Aortic smooth muscle cell (primary cell): ENCODE data around the gene BLOC1S5. TPM values are rescaled to one million over a fixed set of nuclear protein-coding genes. Genes with fewer than 3 reads are reported as not detected.

Experiments
- total RNA-seq: library from RNA; depleted of rRNA; stranded (reverse); fragments of >200 nt; gene quantifications from 2 replicates; pipeline ENCODE4 v1.2.3, GENCODE V29; 2014

The BLOC1S5 gene, protein sequence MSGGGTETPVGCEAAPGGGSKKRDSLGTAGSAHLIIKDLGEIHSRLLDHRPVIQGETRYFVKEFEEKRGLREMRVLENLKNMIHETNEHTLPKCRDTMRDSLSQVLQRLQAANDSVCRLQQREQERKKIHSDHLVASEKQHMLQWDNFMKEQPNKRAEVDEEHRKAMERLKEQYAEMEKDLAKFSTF
- total RNA-seq = 22.9 and 28.2 TPM in 2 replicates

DNA sequence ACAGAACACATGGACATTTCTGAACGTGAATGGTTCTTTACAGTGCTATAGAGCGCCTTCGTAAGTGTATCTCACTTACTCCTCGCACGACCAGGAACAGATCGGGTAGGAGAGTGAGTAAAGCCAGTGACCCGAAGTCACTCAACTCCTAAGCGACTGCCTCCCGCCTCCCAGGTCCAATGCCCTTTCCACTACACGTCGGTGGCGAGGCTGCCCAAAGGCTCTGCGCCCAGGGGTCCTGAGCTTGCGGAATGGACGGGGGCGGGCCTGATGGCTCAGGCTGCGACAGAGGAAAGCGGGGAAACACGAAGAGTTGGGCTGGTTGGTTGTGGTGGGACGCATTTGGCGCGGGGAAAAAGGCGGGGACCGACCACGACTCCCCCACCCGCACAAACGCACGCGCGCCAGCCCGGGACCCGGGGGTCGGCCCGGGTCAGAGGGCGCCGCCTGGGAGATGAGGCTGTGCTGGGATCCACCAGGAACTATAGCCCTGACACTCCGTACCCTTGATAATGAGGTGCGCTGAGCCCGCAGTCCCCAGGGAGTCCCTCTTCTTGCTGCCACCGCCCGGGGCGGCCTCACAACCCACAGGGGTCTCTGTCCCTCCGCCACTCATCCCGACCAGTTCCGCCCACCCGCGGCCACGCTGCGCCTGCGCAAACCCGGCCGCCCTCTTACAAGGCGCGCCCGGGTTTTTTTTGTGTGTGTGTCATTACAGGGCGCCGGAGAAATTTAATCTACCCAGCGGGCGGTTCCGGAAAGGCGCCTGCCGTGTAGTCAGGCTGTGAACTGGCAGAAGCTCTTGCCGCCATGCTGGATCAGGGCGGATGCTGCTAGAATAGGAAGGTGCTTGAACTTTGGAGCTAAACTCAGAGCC, at the start of gene BLOC1S5:
Gene BLOC1S5, minus strand, starts transcription at position 629 of the 877 bp plus-strand sequence. Its CDS starts 13 bp downstream, at position 616.

DNA sequence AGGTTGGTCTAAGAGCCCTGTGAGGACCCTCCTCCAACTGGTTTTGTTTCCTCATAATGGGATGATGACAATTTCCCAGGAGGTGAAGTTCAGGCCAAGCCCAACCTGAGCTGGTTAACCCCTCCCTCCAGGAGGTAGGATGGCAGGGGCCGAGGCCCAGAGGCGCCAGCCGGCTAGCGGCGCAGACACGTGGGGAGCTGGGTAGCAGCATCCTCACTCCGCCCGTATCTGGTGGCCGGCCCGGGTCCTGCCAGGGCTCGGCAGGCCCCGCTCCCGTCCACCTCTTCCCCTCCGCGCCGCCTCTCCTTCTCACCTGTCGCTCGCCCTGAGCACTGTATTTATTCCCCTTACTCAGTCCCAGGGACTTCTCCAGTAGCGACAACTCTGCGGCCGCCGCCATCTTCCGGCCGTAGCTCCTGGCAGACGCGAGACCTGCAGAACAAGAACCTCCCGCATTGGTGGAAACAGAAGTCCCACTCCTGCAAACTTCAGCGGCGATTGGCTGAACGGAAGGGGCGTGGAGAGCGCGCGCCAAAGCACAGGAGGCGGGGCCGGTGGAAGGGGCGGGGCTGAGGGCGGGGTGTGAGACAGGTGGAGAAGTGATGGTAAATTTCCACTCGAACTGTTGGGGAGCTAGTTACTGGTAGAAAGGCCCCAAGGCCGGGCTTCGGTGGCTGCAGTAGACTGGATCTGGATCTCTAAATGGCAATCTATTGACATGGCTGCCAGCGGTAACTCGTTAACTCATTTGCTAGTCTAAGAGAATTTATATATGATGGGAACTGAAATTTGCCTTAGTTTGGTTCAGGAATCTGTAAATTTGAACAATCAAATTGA, 38.2 kb upstream of the BLOC1S5 start, which contains the start of gene EEF1E1:
Gene EEF1E1, minus strand, starts transcription at position 427 of the 837 bp plus-strand sequence. Its CDS starts 27 bp downstream, at position 400.

Other genes with a start within 250 kb of the BLOC1S5 start
- 548 and 590 TPM in 2 replicates for gene TXNDC5, start 153.6 kb downstream of the BLOC1S5 start, total RNA-seq
- 36.3 and 44.1 TPM in 2 replicates for gene EEF1E1, start 38.2 kb upstream of the BLOC1S5 start, total RNA-seq